ENCODE results near the gene DBR1. TPM values are rescaled to one million over a fixed set of nuclear protein-coding genes. Genes with fewer than 3 reads are reported as not detected.

DBR1 gene
- total and polyA plus RNA-seq, 2 of the 13 experiments (the other 11 are each of a cell fraction or from before 2014, with no cell fraction given), result 6.4 to 16.7 TPM

DNA sequence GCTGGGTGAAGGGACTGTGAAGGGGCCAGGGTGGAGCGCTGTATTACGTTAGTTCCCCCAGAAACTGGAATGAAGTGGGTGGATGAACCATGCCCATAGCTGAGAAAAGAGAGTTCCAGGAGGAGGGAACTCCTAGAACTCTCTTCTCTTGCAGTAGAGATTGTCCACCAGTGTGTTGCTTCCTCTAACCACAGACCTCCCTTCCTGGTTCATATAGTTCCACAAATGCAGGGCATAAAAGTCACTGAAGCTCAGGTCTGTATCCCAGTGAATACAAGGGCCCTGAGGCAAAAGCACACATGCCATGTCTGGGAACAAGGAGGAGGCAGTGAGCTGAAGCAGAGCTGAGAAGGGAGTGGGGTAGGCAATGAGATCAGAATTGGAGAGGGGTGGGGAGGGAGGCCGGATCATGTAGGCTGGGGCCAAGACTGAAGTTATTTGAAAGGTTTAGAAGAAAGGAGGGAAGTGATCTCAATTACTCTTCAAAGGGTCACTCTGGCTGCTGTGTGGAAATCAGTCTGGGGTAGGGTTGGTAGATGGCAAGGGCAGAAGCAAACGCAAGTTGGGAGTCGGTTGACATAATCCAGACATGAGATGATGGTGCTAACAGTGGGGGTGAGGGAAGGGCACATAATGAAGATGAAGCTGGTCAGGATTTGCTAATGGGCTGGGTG, 49.0 kb downstream of the DBR1 start:
- in situ Hi-C loops (cut with HindIII; ENCODE audit: extremely low pct_ligation_motif_present, low pct_unique_long_range_greater_than_20kb), result no loop called here
- Histone ChIP-seq H4K20me1 (ENCODE audit: insufficient read depth, low read length) (no peaks in the 10 kb centered on the region), H3K9me3 (ENCODE audit: low read length) (no peaks in the 10 kb centered on the region), H3K4me2 (ENCODE audit: low read depth, low read length) (no peak overlapping the region), H3K4me1 (ENCODE audit: insufficient read depth, low read length) (no peaks in the 10 kb centered on the region), H3K4me3 (replicated peaks in 1 of 3; ENCODE audit: insufficient read depth in 1 of 3, low read depth in 2 of 3, low read length in 3 of 3) (no peak overlapping the region), H3K27ac (ENCODE audit: extremely low read length, insufficient read depth, low read length) (no peak overlapping the region), H3K9ac (ENCODE audit: insufficient read depth, low read depth, low read length) (no peak overlapping the region), H2AFZ (ENCODE audit: low read length) (no peak overlapping the region), H3K79me2 (ENCODE audit: insufficient read depth, low read length) (no peaks in the 10 kb centered on the region), H3K27me3 (ENCODE audit: control insufficient read depth in 1 of 2, insufficient read depth in 2 of 2, low read length in 2 of 2) (no peaks in the 10 kb centered on the region; a peak in 1 of 5 replicates), H3K36me3 (replicated peaks in 1 of 2; ENCODE audit: control insufficient read depth in 1 of 2, insufficient read depth in 2 of 2, low read length in 2 of 2) (no peaks in the 10 kb centered on the region)
- no TSS peak for BruUV-seq (replicated peaks)
- CTCF ChIA-PET (ENCODE audit: low intra/inter-chr PET ratio, low total read pairs), result no interaction called here
- ATAC-seq (no peak), DNase-seq (ENCODE audit: low spot score) (no peak), FAIRE-seq (no peak)
- TF ChIP-seq NFYB (CRISPR knock-in tag; IDR thresholded peaks at IDR 0.05) (no peak), CBFB (CRISPR knock-in tag; IDR thresholded peaks at IDR 0.05) (no peak), RARG (CRISPR knock-in tag; IDR thresholded peaks at IDR 0.05; ENCODE audit: low read depth) (no peak)
- intact Hi-C loops (cut with micrococcal nuclease; ENCODE audit: unreplicated experiment), result no loop called here
- POLR2A ChIA-PET, result no interaction called here
- 38% methylated on average over 5 of the region's 5 CpGs for WGBS (ENCODE audit: low lambda C conversion rate)

DNA sequence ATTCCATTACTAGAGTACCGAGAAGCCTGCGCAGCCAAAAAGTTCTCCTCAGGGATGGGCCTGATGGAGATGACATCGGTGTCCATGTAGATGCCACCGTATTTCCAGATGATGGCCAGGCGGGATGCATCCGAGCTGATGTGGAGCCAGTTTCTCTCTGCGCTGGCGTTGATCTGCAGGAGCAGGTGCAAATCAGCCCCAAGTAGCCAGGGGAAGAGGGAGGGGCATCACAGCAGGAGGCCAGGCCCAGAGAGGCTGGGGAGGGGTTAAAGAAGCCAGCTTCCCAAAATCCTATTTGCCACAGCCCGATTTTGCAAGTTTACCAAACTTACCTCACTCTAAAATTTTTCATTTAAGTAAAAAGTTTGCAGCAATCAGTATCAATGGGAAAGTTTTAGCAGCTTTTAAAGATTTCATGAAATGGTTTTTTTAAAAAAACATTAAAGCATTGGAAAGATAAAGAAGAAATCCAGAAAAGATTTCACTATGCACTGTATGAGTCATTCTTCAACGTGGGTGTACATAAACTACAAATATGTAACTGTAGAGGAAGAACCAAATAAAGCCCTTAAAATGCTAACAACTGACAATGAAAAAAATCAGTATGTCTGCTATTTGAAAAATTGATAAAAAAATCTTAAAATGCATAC, 49.9 kb downstream of the DBR1 start:
- Histone ChIP-seq H3K9me3 (ENCODE audit: low read length) (no peaks in the 10 kb centered on the region), H3K4me3 (replicated peaks in 1 of 3; ENCODE audit: insufficient read depth in 1 of 3, low read depth in 2 of 3, low read length in 3 of 3) (no peak overlapping the region), H3K36me3 (replicated peaks in 1 of 2; ENCODE audit: control insufficient read depth in 1 of 2, insufficient read depth in 2 of 2, low read length in 2 of 2) (no peaks in the 10 kb centered on the region), H4K20me1 (ENCODE audit: insufficient read depth, low read length) (no peaks in the 10 kb centered on the region), H3K79me2 (ENCODE audit: insufficient read depth, low read length) (no peaks in the 10 kb centered on the region), H2AFZ (ENCODE audit: low read length) (no peak overlapping the region), H3K4me2 (ENCODE audit: low read depth, low read length) (no peak overlapping the region), H3K27me3 (ENCODE audit: control insufficient read depth in 1 of 2, insufficient read depth in 2 of 2, low read length in 2 of 2) (no peaks in the 10 kb centered on the region; a peak in 1 of 5 replicates), H3K9ac (ENCODE audit: insufficient read depth, low read depth, low read length) (no peak overlapping the region), H3K27ac (ENCODE audit: extremely low read length, insufficient read depth, low read length) (no peak overlapping the region), H3K4me1 (ENCODE audit: insufficient read depth, low read length) (no peaks in the 10 kb centered on the region)
- no TSS peak for BruUV-seq (replicated peaks)
- POLR2A ChIA-PET, result no interaction called here
- intact Hi-C loops (cut with micrococcal nuclease; ENCODE audit: unreplicated experiment) (no loop called here), in situ Hi-C loops (cut with HindIII; ENCODE audit: extremely low pct_ligation_motif_present, low pct_unique_long_range_greater_than_20kb) (no loop called here)
- FAIRE-seq (no peak), ATAC-seq (no peak), DNase-seq (ENCODE audit: low spot score) (no peak)
- no peak for TF ChIP-seq RFX1 (IDR thresholded peaks at IDR 0.05)
- no peak for TF ChIP-seq CC2D1A (CRISPR knock-in tag; IDR thresholded peaks at IDR 0.05)
- TF ChIP-seq, protein P1, sequence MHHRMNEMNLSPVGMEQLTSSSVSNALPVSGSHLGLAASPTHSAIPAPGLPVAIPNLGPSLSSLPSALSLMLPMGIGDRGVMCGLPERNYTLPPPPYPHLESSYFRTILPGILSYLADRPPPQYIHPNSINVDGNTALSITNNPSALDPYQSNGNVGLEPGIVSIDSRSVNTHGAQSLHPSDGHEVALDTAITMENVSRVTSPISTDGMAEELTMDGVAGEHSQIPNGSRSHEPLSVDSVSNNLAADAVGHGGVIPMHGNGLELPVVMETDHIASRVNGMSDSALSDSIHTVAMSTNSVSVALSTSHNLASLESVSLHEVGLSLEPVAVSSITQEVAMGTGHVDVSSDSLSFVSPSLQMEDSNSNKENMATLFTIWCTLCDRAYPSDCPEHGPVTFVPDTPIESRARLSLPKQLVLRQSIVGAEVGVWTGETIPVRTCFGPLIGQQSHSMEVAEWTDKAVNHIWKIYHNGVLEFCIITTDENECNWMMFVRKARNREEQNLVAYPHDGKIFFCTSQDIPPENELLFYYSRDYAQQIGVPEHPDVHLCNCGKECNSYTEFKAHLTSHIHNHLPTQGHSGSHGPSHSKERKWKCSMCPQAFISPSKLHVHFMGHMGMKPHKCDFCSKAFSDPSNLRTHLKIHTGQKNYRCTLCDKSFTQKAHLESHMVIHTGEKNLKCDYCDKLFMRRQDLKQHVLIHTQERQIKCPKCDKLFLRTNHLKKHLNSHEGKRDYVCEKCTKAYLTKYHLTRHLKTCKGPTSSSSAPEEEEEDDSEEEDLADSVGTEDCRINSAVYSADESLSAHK (CRISPR knock-in tag; IDR thresholded peaks at IDR 0.05; ENCODE audit: borderline replicate concordance), result no peak
- no peak for TF ChIP-seq JUND (CRISPR knock-in tag; IDR thresholded peaks at IDR 0.05)
- TF ChIP-seq, protein P2, sequence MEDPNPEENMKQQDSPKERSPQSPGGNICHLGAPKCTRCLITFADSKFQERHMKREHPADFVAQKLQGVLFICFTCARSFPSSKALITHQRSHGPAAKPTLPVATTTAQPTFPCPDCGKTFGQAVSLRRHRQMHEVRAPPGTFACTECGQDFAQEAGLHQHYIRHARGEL (CRISPR knock-in tag; IDR thresholded peaks at IDR 0.05), result no peak
- CTCF ChIA-PET (ENCODE audit: low intra/inter-chr PET ratio, low total read pairs), result no interaction called here
- 69% methylated on average over 10 of the region's 10 CpGs for WGBS (ENCODE audit: low lambda C conversion rate)
